Glutamatergic neuron (in vitro differentiated cells): ENCODE measurements around the gene KRT40. TPM values are rescaled to one million over a fixed set of nuclear protein-coding genes. Genes with fewer than 3 reads are reported as not detected.

Experiments
- DNase-seq: peaks from one replicate; pipeline ENCODE4 v3.0.0; 2022
- H3K27ac Mint-ChIP-seq: one replicate; pipeline ENCODE4 v1.8.0; 2020; ENCODE audit warnings: mild to moderate bottlenecking, mixed read lengths, inconsistent platforms; ENCODE audit not compliant: unreplicated experiment
- H3K27me3 Mint-ChIP-seq: one replicate; pipeline ENCODE4 v1.8.0; 2020; ENCODE audit warnings: mild to moderate bottlenecking, moderate library complexity, mixed read lengths, inconsistent platforms; ENCODE audit not compliant: unreplicated experiment
- H3K36me3 Mint-ChIP-seq: one replicate; pipeline ENCODE4 v1.8.0; 2020; ENCODE audit warnings: mild to moderate bottlenecking, mixed read lengths, inconsistent platforms; ENCODE audit not compliant: unreplicated experiment
- H3K4me1 Mint-ChIP-seq: one replicate; pipeline ENCODE4 v1.8.0; 2020; ENCODE audit warnings: mild to moderate bottlenecking, low read depth, mixed read lengths, inconsistent platforms; ENCODE audit not compliant: unreplicated experiment
- H3K4me3 Mint-ChIP-seq: one replicate; pipeline ENCODE4 v1.8.0; 2020; ENCODE audit warnings: mild to moderate bottlenecking, mixed read lengths, inconsistent platforms; ENCODE audit not compliant: unreplicated experiment
- H3K9me3 Mint-ChIP-seq: one replicate; pipeline ENCODE4 v1.8.0; 2020; ENCODE audit warnings: mild to moderate bottlenecking, moderate library complexity, mixed read lengths, inconsistent platforms; ENCODE audit not compliant: unreplicated experiment
- CTCF ChIP-seq: fragments of 200-600 bp; sonication (generic); IDR thresholded peaks from one replicate; pipeline ENCODE4 v1.5.0; 2021; ENCODE audit not compliant: partially characterized antibody, unreplicated experiment
- total RNA-seq: library from RNA; stranded (reverse); fragmentation: NEBNext Ultra II Directional; extraction: Animal tissue kit (Norgen Biotek cat#: 25700); gene quantifications from one replicate; pipeline ENCODE4 v1.2.1, GENCODE V29; 2021; ENCODE audit not compliant: unreplicated experiment

The KRT40 gene
- total RNA-seq, 1 donor from 2014 or later, result not detected

- no peak overlapping the region for H3K27ac Mint-ChIP-seq
- H3K36me3 Mint-ChIP-seq, result no peaks in the 10 kb centered on the region
- DNase-seq, result no peak
- H3K27me3 Mint-ChIP-seq, result no peaks in the 10 kb centered on the region
- no peak for TF ChIP-seq CTCF
- H3K4me1 Mint-ChIP-seq, result no peaks in the 10 kb centered on the region
- no peak overlapping the region for H3K4me3 Mint-ChIP-seq
- H3K9me3 Mint-ChIP-seq, result peaks cover 2% of the 10 kb centered on the region
These were observed 36.2 kb upstream of the KRT40 start for GRCh38 chr17:41020336-41020735.

- no peak overlapping the region for H3K4me3 Mint-ChIP-seq
- no peaks in the 10 kb centered on the region for H3K9me3 Mint-ChIP-seq
- H3K27me3 Mint-ChIP-seq, result no peaks in the 10 kb centered on the region
- no peaks in the 10 kb centered on the region for H3K36me3 Mint-ChIP-seq
- TF ChIP-seq CTCF, result no peak
- DNase-seq, result no peak
- H3K4me1 Mint-ChIP-seq, result no peaks in the 10 kb centered on the region
- H3K27ac Mint-ChIP-seq, result no peak overlapping the region
These were observed 35.3 kb upstream of the KRT40 start for GRCh38 chr17:41019415-41019814.

GRCh38 chr17:41018541-41018940 lies 34.4 kb upstream of the KRT40 start:
- DNase-seq, result no peak
- Mint-ChIP-seq H3K4me3 (no peak overlapping the region), H3K27me3 (no peaks in the 10 kb centered on the region), H3K36me3 (no peaks in the 10 kb centered on the region), H3K9me3 (no peaks in the 10 kb centered on the region), H3K4me1 (peaks cover 2% of the 10 kb centered on the region), H3K27ac (no peak overlapping the region)
- TF ChIP-seq CTCF, result no peak

GRCh38 chr17:41016578-41017215 lies 32.6 kb upstream of the KRT40 start:
- Mint-ChIP-seq H3K4me1 (peaks cover 7% of the 10 kb centered on the region), H3K27ac (no peak overlapping the region), H3K9me3 (peaks cover 2% of the 10 kb centered on the region), H3K36me3 (no peaks in the 10 kb centered on the region), H3K27me3 (peaks cover 3% of the 10 kb centered on the region), H3K4me3 (no peak overlapping the region)
- no peak for DNase-seq
- TF ChIP-seq CTCF, result no peak

GRCh38 chr17:41015454-41015853 lies 31.3 kb upstream of the KRT40 start:
- Mint-ChIP-seq H3K27ac (no peak overlapping the region), H3K4me1 (peaks cover 7% of the 10 kb centered on the region), H3K4me3 (no peak overlapping the region), H3K27me3 (peaks cover 3% of the 10 kb centered on the region), H3K9me3 (peaks cover 2% of the 10 kb centered on the region), H3K36me3 (no peaks in the 10 kb centered on the region)
- DNase-seq, result no peak
- no peak for TF ChIP-seq CTCF
